T-helper 1 cell treated with Interleukin-12 subunit alpha and Interleukin-12 subunit beta and Interleukin-4 antibody, amounts not matched to agents 30 ng/mL and 1 ng/mL, for 36 hours (primary cell): ENCODE measurements around the gene IGF2R. TPM values are rescaled to one million over a fixed set of nuclear protein-coding genes. Genes with fewer than 3 reads are reported as not detected.
"Not testable (repeated sequence)": the region's sequence is repeated elsewhere in the genome, so short reads cannot be mapped to it uniquely, and the experiment has no call there.

Experiments
- intact Hi-C: fragments of 100-400 bp; cut with micrococcal nuclease; formaldehyde crosslinking; loops from one replicate; pipeline ENCODE4 v1.15.1; 2024
- total RNA-seq: library from RNA; stranded (reverse); gene quantifications from 2 replicates; pipeline ENCODE4 v1.2.3, GENCODE V29; 2022

Gene IGF2R
- 93.0 and 95.3 TPM in 2 replicates for total RNA-seq

GRCh38 chr6:159968295-159969203 is at the start of gene IGF2R:
IGF2R (plus strand) TSS chr6:159969082; CDS start chr6:159969247, 165 bp downstream.
- intact Hi-C loops: loop anchor here (1.0 kb wide), 4 partner anchors 37 to 277 kb away; partner anchors contain the start of genes ACAT2 and TCP1

GRCh38 chr6:159919800-159920199 is 49.1 kb upstream of the IGF2R start:
- intact Hi-C loops: no loop called here

GRCh38 chr6:159924150-159924549 is 44.7 kb upstream of the IGF2R start:
- intact Hi-C loops: not testable (repeated sequence)

DNA sequence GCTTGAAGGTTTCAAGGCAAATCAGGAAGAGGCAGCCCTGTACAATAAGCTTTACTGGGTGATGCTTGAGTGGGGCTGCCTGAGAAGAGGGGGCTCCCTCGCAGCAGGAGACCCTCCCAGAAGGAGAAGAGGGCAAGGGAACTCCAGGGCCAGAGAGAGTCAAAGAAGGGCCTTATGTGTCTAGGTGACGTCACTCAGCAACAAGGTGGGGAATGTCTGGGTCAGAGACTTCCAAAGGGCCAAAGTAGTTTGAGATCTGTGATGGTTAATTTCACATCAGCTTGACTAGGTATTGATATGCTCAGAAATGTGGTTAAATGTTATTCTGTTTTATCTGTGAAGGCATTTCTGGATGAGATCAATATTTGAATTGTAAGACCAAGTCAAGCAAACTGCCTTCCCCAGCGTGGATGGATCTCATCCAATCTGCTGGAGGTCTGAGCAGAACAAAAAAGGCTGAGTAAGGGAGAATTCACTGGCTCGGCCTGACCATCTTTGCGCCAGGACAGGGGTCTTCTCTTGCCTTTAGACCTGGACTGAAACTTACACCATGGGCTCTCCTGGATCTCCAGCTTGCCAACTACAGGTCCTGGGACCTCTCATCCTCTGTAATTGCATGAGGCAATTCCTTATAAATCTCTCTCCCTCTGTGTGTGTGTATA is 42.2 kb upstream of the IGF2R start:
- intact Hi-C loops: no loop called here

DNA sequence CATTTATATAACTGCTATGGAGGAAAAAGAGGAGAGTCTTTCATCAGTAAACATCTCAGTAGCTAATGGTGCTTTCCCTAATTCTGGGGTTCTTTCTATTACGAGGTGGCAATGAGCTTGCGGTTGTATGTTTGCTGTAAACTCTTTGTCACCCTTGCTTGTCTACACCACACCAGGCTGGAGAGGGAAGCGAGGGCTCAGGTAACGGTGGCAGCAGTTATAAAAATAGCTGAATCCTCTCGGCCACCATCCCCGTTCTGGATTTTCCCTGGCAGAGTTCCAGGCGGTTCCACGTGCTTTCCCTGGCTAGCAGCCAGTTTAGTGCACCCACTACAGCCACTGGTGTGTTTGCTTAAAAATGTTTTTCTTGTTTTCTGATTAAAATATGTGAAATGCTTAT is 39.1 kb upstream of the IGF2R start:
- intact Hi-C loops: no loop called here

GRCh38 chr6:159931112-159931511 is 37.8 kb upstream of the IGF2R start:
- intact Hi-C loops: loop anchor here (1.0 kb wide), 4 partner anchors 10 to 531 kb away; no protein-coding TSS in a partner anchor

DNA sequence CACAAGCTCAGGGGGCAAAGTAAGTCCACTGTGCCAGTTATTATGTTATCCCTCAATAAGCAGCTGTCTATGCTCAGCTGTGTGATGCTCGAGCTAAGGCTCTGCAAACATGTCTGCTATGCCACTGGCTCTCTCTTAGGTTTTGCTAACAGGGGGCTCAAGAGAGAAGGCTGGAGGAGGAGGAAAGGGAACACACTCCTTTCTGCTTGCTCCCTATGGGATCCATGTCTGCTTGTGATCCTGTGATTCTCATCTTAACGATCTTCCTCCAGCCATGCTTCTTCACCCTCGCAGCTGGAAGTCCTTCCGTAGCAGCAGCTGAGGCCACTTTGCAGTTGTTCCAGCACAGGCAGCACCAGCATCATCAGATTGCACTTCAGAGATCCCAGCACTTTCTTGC is 37.0 kb upstream of the IGF2R start:
- intact Hi-C loops: loop anchor here (1.0 kb wide), 4 partner anchors 9 to 530 kb away; no protein-coding TSS in a partner anchor

DNA sequence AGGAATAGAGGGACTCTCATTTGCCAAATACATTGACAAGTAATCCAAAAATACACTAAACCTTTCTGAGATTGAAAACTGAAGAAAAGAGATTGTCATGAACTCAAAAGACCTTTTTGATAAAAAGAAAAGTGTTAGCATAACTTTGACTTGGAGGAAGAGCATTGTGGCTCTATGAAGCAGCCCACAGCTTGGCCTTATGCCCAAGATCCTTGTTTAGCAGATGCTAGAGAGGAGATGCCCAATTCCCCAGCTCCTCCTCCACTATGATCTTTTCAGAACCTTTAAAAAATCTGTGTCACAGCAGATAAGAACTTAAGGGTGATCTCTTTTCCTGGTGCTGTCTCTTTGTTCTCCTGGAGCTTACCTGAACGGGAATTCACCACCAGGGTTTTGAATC is 35.8 kb upstream of the IGF2R start:
- intact Hi-C loops: no loop called here

- intact Hi-C loops: no loop called here
These were observed 34.7 kb upstream of the IGF2R start for GRCh38 chr6:159934181-159934580.

DNA sequence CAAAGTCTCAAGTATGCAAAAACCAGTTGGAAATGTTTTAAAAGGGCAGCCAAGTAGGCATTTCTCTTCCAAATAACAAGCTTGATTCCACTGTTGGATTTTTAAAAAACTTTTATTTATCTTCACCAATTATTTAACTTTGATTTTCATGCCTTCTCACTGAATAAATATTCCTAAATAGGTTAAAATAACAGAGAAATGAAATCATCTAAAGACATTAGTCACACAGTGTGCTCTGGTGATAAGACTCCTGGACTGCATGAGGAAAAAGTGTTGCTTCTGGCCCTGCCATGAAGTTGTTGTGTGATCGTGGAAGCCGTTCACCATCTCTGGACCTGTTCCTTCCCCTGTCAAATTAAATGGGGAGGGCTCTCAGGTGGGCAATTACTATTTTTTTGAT is 33.8 kb upstream of the IGF2R start:
- intact Hi-C loops: no loop called here

DNA sequence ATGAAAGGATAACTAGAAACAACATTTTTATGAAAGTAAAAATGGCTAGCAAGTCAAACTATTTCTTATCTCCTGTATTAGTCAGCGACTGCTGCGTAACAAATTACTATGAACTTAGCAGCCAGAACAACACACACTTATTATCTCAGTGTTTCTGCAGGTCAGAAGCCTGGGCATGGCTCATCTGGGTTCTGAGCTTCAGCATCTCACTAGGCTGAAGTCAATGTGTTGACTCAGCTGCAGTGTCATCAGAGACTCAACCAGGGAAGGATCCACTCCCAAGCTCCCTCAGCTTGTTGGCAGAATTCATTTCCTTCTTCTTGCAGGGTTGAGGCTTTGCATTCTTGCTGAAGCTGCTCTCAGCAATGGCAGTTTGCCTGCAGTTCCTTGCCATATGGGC is 33.2 kb upstream of the IGF2R start:
- intact Hi-C loops: no loop called here

GRCh38 chr6:159939591-159940016 is 29.3 kb upstream of the IGF2R start:
- intact Hi-C loops: loop anchor here (5.0 kb wide), 2 partner anchors 687 to 767 kb away; no protein-coding TSS in a partner anchor

GRCh38 chr6:159941286-159942113 is 27.4 kb upstream of the IGF2R start:
- intact Hi-C loops: loop anchor here (1.0 to 5.0 kb wide), 7 partner anchors 10 to 769 kb away; partner anchors contain the start of gene TCP1

- intact Hi-C loops: loop anchor here (5.0 kb wide), 2 partner anchors 691 to 771 kb away; no protein-coding TSS in a partner anchor
These were observed 25.7 kb upstream of the IGF2R start for GRCh38 chr6:159943101-159943632.

DNA sequence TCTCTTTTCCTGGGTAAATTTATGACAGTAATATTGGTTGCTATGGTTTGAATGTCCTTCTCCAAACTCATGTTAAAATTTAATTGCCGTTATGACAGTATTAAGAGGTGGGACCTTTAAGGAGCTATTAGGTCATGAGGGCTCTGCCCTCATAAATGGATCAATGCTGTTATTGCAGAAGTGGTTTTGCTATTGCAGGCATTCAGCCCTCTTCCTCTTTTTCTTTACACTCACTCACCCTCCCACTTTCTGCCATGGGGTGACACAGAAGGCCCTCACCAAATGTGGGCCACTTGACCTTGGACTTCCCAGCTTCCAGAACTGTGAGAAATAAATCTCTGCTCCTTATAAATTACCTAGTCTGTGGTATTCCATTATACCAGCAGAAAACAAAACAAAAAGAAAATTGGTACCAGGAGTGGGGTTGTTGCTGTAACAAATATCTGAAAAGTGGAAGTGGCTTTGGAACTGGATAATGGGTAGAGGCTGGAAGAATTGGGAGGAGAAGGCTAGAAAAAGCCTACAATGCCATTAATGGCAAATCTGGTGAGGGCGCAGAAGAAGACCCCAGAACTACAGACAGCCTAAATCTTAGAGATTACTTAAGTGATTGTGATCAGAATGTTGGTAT is 24.8 kb upstream of the IGF2R start:
- intact Hi-C loops: loop anchor here (5.0 kb wide), 2 partner anchors 692 to 772 kb away; no protein-coding TSS in a partner anchor

GRCh38 chr6:159945801-159946392 is 23.0 kb upstream of the IGF2R start:
- intact Hi-C loops: no loop called here

DNA sequence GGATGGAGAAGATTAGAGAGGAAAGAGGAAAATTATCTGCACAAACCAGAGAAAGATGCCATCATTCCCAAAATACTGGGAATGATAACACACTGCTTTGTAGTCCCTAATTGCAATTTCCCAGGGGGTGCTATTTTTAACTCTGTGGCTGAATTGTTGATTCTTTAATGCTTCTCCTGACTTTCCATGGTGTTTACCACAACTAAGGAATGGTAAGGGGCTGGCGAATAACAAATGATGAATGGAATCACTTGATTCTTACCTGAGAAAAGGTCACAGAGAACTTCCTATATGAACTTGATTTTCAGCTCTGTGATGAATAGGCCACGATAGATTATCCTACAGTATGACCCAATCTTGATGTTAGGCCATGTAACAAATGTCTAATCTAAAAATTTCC is 22.0 kb upstream of the IGF2R start:
- intact Hi-C loops: no loop called here

DNA sequence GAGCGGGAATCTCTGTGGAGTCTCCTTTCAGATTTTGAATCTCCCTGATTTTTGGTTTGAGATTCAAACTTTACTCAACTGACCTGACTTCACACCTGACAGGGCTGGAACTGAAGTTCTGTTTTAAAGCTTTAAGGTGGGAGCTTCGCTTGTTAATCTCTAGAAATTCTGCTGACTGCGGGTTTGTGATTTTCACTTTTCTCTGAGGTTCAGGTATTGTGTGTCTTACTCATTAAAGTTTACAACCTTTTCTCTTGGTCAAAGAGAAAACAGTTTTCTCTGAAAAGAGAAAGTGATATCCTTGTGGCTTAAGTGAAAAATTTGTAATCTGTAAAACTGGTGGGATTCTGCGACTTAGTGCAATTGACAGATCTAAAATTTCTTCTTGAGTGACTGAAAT is 20.7 kb upstream of the IGF2R start:
- intact Hi-C loops: no loop called here

DNA sequence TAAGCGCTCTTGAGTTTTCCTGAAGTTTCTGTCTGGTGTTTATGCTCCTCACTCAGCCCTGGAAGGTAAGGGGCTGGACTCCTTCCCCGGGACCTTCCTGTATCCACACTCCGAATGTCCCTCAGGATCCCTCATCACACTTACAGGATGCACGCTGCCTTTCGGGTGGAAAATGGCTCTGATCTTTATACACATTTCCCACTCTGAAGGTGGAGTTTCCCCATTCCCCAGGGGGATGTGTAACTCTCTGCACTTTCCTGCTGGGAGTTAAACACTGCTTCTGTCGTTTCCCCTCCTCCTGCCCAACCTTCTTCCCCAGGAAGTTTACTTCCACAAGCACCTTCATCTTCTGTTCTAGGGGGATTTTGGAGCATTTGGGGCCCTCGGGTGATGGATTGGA is 17.1 kb upstream of the IGF2R start:
- intact Hi-C loops: no loop called here
